ENCODE measurements around the gene GNAO1.
A peak's percentile ranks its signal among the peaks of the same experiment; 100 is the strongest.

GNAO1 gene

GRCh38 chr16:56190048-56190676, 1.1 kb upstream of the GNAO1 start:
- no peak for DNase-seq (ENCODE audit: extremely low read depth, insufficient read length)
- peaks cover 3% of the 10 kb centered on the region; the same call in 1 of the 2 replicates for H3K27me3 ChIP-seq (replicated peaks; ENCODE audit: control insufficient read depth, insufficient read depth, low read length)
- no peak for TF ChIP-seq CTCF (IDR thresholded peaks at IDR 0.05; ENCODE audit: insufficient read depth, low read length, poor library complexity, severe bottlenecking)
- H3K4me3 ChIP-seq (replicated peaks; ENCODE audit: low read depth, low read length), result no peak overlapping the region
- H3K36me3 ChIP-seq (ENCODE audit: control insufficient read depth, insufficient read depth, low read length), result no peaks in the 10 kb centered on the region

- Histone ChIP-seq H3K36me3 (ENCODE audit: control insufficient read depth, insufficient read depth, low read length) (no peaks in the 10 kb centered on the region), H3K27me3 (replicated peaks; ENCODE audit: control insufficient read depth, insufficient read depth, low read length) (peaks cover 3% of the 10 kb centered on the region), H3K4me3 (replicated peaks; ENCODE audit: low read depth, low read length) (peak overlapping the region; percentile 6)
- DNase-seq (ENCODE audit: extremely low read depth, insufficient read length), result no peak
- no peak for TF ChIP-seq CTCF (IDR thresholded peaks at IDR 0.05; ENCODE audit: insufficient read depth, low read length, poor library complexity, severe bottlenecking)
These were observed 573 bp upstream of the GNAO1 start for GRCh38 chr16:56190677-56191155.

GRCh38 chr16:56191835-56192634, 746 bp downstream of the GNAO1 start:
- no peak for TF ChIP-seq CTCF (IDR thresholded peaks at IDR 0.05; ENCODE audit: insufficient read depth, low read length, poor library complexity, severe bottlenecking)
- no peaks in the 10 kb centered on the region for H3K36me3 ChIP-seq (ENCODE audit: control insufficient read depth, insufficient read depth, low read length)
- DNase-seq (ENCODE audit: extremely low read depth, insufficient read length), result no peak
- H3K27me3 ChIP-seq (replicated peaks; ENCODE audit: control insufficient read depth, insufficient read depth, low read length), result peaks cover 3% of the 10 kb centered on the region
- no peak overlapping the region for H3K4me3 ChIP-seq (replicated peaks; ENCODE audit: low read depth, low read length)

GRCh38 chr16:56192635-56192945, 1.3 kb downstream of the GNAO1 start:
- TF ChIP-seq CTCF (IDR thresholded peaks at IDR 0.05; ENCODE audit: insufficient read depth, low read length, poor library complexity, severe bottlenecking), result no peak
- Histone ChIP-seq H3K4me3 (replicated peaks; ENCODE audit: low read depth, low read length) (no peak overlapping the region), H3K36me3 (ENCODE audit: control insufficient read depth, insufficient read depth, low read length) (no peaks in the 10 kb centered on the region), H3K27me3 (replicated peaks; ENCODE audit: control insufficient read depth, insufficient read depth, low read length) (peaks cover 3% of the 10 kb centered on the region)
- no peak for DNase-seq (ENCODE audit: extremely low read depth, insufficient read length)

- H3K27me3 ChIP-seq (replicated peaks; ENCODE audit: control insufficient read depth, insufficient read depth, low read length), result peaks cover 3% of the 10 kb centered on the region
- no peaks in the 10 kb centered on the region for H3K36me3 ChIP-seq (ENCODE audit: control insufficient read depth, insufficient read depth, low read length)
- no peak overlapping the region for H3K4me3 ChIP-seq (replicated peaks; ENCODE audit: low read depth, low read length)
- TF ChIP-seq CTCF (IDR thresholded peaks at IDR 0.05; ENCODE audit: insufficient read depth, low read length, poor library complexity, severe bottlenecking), result no peak
- no peak for DNase-seq (ENCODE audit: extremely low read depth, insufficient read length)
These were observed 2.0 kb downstream of the GNAO1 start for GRCh38 chr16:56192986-56193945.

Data from GM06990 (cell line).